HG02763 (cell line): ENCODE measurements around the gene APBA2.

ENCODE experiments used
- ATAC-seq: cut with Tn5 transposase; IDR thresholded peaks from one replicate; pipeline ENCODE4 v1.9.1; 2021; ENCODE audit warnings: mild to moderate bottlenecking, moderate library complexity; ENCODE audit not compliant: unreplicated experiment

The APBA2 gene

DNA sequence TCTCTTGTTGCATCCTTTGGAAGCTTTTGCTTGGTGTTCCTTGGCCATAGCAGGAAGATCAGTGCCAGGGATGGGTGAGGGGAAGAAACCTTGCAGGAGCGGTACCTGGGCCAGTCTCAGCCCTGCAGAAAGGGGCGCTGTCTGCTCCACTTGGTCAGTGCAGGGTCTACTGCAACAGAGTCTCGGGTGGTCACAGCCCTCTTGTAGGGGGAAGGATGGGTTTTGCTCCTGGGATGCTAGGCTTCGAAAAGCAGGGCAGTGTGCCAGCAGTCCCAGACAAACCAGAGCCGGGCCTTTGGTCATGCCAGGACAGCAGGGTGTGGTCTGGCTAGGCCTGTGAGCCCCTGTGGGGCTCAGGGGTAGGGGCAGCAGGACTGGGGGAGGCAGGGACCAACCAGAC, 186.7 kb downstream of the APBA2 start:
- ATAC-seq, result no peak

DNA sequence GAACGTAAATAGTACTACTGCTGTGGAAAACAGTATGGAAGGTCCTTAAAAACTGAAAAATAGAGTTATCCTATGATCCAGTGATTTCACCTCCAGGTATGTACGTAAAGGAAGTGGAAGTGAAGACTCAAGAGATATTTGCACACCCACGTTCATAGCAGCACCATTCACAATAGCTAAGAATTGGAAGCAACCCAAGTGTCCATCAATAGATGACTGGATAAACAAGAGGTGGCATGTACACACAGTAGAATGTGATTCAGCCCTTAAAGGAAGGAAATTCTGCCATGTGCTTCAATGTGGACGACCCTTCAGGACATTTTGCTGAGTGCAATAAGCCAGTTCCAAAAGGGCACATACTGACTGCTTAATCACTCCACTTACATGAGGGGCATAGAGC, 188.3 kb downstream of the APBA2 start:
- no peak for ATAC-seq

DNA sequence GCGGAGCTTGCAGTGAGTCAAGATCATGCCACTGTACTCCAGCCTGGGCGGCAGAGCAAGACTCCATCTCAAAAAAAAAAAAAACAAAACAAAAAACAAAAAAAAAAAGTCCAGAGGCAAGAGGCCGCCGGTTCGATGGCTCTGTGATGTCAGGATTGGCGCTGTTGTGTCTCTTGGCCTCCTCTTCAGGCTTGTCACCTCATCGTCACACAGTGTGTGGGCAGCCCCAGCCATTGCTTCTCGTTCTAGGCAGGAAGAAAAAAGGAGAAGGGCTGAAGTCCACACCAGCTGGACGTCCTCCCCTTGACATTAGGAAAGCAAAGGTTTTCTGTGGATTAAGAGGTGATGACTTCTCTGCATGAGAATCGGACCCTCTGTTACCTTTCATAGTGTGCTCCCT, 192.8 kb downstream of the APBA2 start:
- no peak for ATAC-seq

DNA sequence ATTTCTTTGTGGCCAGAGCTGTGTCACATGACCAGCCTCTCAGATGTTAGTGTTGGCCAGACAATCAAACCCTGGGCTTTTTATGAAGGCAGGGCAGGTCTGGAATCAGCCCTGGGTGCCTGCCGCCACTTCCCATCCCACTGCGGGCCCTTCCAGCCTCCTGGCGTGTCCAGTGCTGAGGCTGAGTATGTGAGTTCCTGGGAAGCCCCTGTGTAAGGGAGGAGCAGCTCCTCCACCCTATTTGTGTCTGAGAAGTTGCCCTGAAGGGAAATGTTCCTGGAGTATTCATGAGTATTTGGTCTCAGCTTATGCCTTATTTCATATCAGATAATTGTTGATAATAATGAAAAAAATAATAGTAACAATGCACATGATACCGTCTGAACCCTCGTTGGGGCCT, 193.7 kb downstream of the APBA2 start:
- ATAC-seq, result no peak

DNA sequence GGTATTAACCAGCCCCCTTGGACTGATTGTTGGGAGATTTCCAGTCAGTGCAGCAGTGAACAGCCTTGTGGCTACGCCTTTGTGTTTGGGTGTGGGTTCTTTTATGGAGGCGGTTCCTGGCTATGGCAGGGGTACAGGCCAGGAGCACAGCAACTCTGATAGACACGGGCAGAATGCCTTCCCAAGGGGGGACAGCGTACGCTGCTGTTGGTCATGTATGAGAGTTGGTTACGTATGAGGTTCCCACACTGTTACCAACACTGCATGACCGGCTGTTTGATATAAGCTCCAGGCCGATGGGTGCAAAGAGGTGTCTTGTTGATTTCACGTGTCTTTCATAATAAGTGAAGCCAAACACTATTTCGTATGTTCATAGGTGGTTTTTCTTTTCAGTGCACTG, 196.0 kb downstream of the APBA2 start:
- no peak for ATAC-seq

DNA sequence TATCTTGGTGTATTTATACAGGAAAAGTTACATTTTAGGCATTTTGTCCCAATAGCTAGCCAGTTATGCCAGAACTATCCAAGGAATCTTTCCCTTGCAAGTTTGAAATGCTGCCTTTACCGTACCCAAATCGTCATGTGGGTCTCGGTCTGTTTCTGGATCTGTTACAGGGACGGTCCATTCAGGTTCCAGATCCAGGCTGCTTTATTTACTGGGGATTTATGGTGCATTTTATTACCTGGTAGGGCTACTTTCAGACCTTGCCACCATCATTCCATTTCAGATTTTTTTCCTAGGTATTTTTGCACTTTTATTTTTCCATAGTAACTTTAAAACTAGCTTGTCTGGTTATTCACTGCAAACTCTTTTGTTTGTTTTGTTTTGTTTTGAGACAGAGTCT, 197.4 kb downstream of the APBA2 start:
- ATAC-seq, result no peak

DNA sequence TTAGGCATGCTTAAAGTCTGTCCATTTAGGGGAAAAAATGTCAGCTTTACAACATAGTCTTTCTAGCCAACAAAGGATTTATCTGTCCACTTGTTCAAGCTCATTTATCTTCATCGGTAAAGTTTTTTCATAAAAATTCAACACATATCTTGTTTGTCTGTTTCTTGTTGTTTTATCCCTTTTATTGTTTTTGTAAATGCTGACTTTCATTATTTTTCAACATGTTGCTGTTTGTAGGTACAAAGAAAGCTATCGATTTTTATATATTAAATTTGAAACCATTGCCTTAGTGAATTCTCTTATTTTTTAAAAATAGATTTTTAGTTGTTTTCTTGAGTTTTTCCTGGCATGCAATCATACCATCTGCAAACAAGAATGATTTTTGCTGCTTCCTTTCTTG, 198.1 kb downstream of the APBA2 start:
- ATAC-seq, result no peak

DNA sequence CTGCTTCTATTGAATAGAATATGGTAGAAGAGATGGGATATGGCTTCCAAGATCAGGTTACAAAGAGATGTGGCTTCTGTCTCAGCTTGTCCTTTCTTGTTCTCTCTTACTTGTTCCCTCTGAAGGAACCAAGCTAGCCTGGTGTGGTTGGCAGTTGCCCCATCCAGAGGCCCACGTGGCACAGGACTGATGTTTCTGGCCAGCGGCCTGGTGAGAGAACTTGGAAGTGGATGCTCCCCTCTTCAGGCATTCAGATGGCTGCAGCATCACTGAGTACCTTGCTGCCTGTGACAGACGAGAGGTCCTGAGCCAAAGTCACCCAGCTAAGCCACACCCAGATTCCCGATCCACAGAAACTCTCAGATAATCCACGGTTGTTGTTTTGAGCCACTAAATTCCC, 200.2 kb downstream of the APBA2 start:
- ATAC-seq, result no peak

DNA sequence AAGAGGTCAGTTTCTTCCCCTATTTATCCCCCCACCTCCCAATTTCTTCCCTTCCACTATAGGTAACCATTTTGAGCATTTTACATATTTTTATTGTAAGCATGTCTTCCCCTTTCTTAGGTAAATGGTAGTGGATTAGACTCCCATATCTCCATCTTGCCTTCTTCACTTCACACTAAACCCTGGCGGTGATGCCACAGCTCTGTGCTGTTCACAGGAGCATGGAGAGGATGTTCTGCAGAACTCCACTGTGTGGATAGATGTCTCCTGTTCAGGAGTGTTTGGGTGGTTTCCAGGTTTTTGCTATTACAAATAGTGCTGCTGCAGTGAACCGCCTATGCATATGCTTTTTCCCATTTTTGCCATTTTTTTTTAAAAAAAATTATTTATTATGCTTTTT, 201.1 kb downstream of the APBA2 start:
- ATAC-seq, result no peak

DNA sequence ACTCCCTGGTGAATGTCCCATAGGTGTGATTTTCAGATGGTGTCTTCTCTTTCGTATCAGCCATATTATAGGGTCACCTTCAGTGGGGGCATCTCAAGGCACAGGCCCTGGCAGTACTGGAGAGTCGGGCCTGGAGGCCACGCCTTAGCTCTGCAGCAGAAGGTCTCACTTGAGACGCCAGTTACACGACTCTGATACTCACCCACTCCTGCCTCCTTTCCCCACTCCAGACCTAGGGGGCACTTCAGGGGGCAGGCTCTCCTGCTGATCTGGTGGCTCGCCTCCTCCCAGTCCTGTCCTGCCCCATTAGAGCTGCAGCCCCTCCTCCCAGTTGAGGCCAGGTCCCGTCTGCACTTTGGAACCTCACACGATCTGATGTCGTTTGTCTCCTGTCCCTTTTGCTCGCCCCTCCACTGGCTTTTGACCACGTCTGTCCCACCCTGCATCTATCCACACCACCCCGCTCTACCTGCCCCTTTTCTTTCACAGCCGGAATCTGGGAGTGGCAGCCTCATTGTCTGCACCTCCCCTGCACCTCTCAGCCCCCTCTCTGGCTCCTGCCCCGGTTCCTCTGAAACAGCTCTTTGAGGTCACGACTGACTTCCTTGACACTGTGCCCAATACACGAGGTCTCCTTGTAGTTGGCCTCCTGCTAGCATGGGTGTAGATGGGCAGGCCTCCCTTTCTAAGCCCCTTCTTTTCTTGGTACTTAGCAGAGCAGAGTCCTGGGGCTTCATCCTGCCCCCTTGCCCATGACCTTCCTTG, 201.9 kb downstream of the APBA2 start:
- no peak for ATAC-seq

DNA sequence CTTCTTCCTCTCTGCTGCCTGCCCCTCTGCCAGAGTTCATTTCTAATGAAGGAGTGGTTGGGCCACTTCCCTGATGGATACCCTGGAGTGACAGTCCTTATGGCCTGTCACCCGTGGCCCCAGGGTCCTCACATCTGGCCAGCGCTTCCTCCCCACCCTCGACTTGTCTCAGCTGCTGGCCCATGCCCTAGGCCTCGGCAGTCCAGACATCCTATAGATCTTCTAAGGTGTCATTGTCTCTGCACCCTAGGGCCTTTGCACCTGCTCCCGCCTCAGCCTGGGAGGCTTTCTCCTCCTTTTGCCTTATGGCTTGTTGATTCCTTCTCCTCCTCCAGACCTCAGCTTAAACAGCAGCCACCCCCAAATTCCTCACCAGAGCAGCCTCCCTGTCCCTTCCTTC, 202.9 kb downstream of the APBA2 start:
- no peak for ATAC-seq

DNA sequence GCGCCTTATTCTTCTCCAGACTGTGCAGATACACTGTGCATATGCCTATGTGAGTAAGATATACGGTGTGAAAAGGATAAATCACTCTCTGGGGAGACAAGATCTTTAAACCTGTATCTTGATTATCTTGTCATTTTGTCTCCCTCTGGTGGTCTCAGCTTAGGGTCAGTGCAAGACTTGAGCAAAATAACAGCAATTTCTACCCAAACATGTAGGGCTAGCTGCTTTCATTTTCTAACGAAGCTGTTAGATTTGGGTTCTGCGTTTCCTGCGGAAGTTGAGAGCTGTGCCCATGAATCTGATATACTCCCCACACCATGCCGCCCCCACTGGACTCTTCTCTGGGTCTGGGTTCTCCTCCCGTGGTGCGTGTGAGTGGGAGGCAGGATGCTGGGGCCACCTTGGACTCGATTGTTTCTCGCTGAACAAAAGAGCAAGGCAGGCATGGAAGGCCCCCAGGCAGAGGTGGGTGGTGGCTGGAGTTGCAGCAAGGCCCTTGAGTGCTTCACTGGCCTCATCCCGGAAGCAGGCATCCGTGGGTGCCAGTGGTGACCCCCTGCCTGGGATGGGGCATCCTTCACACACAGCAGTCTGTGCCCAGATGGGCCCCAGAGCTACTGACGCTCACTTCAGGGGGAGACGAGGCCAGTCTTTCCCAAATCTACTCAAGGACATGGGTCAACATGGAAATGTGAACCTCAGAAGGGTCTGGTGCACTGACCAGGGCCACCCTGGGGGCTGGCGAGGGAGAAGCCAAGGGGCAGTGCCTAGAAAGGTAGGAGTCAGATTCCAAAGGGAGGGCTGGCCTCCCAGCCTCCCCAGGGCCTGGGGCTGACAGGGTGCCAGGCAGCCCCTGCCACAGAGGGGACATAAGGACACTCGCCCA, 204.2 kb downstream of the APBA2 start:
- no peak for ATAC-seq

DNA sequence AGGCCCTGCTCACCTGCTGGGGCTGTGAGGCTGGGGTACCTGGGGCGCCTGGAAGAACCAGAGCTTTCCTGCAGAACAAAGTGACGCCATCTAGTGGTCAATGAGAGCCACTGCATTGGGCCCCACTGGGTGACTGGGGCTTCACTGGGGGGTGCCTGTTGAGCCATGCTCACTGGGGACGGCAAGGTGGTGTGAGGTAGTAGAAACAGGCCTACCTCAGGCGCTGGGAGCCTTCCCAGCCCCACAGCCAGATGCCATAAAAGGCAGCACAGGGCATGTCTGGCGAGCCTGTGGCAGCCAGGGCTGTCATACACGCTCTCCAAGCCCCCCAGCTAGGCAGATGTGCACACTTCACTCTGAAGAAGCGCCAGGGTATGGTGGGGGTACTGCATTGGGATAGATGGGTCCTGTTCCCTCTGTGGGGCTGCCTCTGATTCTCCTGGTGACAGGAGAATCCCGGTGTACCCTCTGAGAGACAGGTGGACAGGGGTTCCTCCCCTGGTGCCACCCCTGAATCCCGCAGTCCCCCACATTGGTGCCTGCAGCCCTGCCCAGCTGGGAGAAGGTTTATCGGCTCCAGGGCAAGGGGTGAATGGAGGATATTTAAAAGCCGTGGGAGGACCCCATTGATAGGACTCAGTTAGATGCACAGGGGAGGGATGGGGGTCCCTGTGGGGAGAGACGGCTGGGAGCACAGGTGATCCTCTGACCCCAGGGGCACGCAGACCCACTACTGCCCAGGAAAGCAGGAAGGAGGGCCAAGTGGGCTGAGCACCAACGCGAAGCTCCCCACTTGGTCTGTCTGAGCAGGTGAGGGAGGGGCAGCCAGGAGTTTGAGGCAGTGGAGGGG, 205.1 kb downstream of the APBA2 start:
- ATAC-seq, result no peak

DNA sequence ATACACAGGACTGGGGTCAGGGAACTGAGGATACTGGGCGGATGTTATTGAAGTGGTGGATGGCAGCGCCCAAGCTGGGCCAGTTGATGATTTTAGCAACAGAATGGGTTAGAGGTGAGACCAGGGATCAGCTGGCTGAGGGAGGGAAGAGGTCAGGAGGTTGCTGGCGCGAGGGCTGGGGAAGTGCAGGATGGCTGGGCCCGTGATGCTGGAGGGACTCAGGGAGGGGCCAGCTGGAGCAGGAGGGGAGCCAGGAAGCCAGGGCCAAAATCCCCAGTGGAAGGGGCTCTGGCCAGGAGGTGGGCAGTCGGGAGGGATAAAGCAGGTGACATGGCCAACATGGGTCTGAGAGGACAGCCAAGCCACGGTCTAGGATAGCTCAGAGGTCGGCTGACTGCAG, 205.9 kb downstream of the APBA2 start:
- ATAC-seq, result no peak

DNA sequence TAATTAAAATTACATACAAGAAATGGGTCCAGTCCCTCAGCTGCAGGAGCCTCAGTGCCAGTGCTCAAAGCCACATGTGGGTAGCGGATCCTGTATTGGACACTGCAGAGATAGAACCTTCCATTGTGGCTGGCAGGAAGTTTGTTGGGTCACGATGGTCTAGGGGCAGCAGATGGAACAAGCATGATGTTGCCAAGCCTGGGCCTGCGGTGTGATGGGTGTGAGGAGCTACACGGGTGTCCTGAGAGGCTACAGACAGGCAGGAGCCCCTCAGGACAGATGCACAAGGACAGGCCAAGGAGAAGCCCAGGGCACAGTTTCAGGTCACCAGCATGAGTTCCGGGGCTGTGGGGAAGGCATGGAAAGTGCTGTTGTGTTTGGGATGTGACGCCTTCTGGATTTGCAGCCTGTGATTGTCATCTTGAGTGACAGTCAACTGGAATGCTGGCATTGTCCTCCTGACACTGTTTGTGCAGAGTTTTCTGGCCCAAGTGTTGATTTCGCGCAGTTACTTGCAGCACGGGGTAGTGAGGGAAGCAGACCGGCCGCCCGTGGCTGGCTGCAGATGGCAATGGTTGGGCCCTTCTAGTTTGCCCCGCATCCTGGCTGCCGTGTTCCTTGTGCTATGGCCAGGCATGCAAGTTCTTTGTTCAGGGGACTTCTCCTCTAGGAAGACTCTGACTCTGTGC, 206.7 kb downstream of the APBA2 start:
- no peak for ATAC-seq

DNA sequence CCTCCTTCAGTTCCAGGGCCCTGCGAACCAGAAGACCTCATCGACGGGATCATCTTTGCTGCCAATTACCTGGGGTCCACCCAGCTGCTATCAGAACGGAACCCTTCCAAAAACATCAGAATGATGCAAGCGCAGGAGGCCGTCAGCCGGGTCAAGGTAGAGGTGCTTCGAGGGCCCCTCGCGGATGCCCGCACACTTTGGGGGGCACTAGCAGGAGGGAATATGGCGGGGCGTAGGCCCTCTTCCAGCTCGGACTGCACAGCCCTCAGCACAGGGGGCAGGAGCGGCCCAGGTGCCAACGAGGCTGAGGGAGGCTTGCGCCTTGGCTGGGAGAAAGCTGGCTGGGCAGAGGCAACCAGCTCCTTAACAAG, 207.3 kb downstream of the APBA2 start:
- ATAC-seq, result no peak

DNA sequence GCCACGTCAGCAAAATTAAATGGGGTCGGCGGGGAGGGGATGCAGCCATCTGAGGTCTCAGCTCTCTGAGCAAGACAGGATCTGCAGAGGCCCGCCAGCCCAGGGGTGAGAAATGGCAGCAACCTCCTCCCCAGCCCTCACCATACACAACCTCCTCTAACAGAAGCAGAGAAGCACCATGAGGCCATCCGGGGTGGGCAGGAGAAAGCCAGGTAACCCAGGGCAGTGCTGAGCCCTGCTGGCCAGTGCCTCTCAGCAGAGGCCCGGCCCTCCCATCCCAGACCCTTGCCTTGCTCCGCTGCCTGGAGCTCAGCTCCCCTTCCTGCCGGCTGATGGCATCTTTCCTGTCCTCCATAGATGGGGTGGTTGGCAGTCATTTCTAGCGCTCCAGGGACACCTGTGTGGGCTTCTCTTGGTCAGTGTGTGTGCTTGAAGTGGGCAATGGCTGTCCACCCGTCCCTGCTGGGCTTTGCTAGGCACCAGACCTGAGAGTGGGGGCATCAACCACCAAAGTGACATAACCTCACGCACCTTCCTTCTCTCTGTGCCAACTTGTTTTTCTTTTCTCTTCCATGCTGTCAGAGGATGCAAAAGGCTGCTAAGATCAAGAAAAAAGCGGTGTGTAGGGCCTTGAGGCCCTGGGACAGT, 208.0 kb downstream of the APBA2 start:
- no peak for ATAC-seq

DNA sequence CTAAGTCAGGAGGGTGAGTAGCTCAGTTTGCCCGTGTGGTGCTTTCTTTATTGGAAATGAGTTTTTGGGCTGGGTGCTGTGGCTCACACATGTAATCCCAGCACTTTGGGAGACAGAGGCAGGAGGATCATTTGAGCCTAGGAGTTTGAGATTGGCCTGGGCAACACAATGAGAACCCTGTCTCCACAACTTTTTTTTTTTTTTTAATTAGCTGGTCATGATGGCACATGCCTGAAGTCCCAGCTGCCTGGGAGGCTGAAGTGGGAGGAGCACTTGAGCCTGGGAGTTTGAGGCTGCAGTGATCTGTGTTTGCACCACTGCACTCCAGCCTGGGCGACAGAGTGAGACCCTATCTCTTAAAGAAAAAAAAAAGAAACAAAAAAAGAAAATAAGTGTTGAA, 208.9 kb downstream of the APBA2 start:
- no peak for ATAC-seq

DNA sequence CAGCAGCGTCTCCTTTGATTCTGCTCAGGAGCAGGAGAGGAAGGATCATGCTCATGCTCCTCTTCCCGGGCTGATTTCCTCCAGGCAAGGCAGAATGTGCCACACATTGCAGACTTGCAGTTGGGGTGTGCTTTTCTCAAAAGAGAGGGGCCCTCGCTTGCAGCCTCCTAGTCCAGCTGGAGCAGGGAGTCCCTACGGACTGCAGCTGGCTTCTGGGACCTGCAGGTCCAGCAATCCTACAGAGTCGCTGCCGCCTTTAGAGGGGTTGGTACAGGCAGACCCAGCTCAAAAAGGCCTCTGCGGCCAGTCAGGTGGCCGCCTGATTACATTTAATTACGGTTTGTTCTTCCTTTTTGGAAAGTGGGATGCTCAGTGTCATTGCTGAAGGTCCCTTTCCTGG, 210.0 kb downstream of the APBA2 start:
- no peak for ATAC-seq

DNA sequence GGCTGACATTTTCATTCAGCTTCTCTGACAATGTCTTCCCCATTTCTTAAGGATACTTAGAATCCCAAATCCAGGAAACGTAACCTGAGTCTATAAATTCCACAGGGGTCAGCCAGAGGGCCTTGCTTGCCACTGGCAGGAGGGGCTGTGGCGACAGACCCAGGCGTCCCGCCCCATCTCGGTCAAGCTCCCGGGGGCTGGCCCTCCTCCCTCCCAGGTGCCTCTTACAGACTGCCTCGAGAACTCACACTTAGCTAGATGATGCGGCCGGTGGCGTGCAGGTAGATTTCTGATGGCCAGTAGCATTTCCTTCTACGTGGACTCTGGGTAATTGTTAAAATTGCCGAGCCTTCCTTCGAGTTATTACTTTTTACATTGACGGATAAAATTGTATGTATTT, 211.4 kb downstream of the APBA2 start:
- no peak for ATAC-seq
